H1 (cell line): ENCODE results near the gene RALGAPA1. TPM values are rescaled to one million over a fixed set of nuclear protein-coding genes. Genes with fewer than 3 reads are reported as not detected.
"Not testable (repeated sequence)": the region's sequence is repeated elsewhere in the genome, so short reads cannot be mapped to it uniquely, and the experiment has no call there.

Experiments used
- CTCF ChIA-PET: fragments of 300-600 bp; sonication (Branson Sonifier 250); formaldehyde crosslinking; loops from one replicate; lab custom pipeline; 2021; ENCODE audit not compliant: partially characterized antibody; lab: Charles Lee
- POLR2A ChIA-PET: fragments of 300-600 bp; sonication (Branson Sonifier 250); formaldehyde crosslinking; loops from one replicate; lab custom pipeline; 2021; ENCODE audit warnings: inconsistent platforms; ENCODE audit not compliant: partially characterized antibody; lab: Charles Lee
- DNase-seq, 2 experiments: peaks; one replicate each; pipeline versions ENCODE4 v3.0.0 to v3.0.0-alpha.2; 2010 to 2022; ENCODE audit warnings: low spot score in 2 of 2, low read depth in 1 of 2, mixed read lengths in 1 of 2
- FAIRE-seq: peaks from 2 replicates; lab custom pipeline; 2011; peaks lifted over from hg19 to GRCh38; lab: Jason Lieb, UNC
- H2AFZ ChIP-seq: 2 replicates; pipeline ENCODE4 v1.8.1; 2012; ENCODE audit warnings: low read length, inconsistent platforms
- H2AK5ac ChIP-seq: 2 replicates; pipeline ENCODE4 v1.6.1; 2013; ENCODE audit warnings: low read depth, low read length
- H2BK120ac ChIP-seq: replicated peaks from 2 replicates; pipeline ENCODE3; 2013; ENCODE audit warnings: low read depth, low read length, inconsistent platforms
- H2BK12ac ChIP-seq: 2 replicates; pipeline ENCODE4 v1.6.1; 2013; ENCODE audit warnings: low read depth, low read length
- H2BK15ac ChIP-seq: 2 replicates; pipeline ENCODE4 v1.6.1; 2013; ENCODE audit warnings: low read length
- H2BK20ac ChIP-seq: 2 replicates; pipeline ENCODE4 v1.6.1; 2013; ENCODE audit warnings: low read length
- H2BK5ac ChIP-seq: 2 replicates; pipeline ENCODE4 v1.6.1; 2013; ENCODE audit warnings: low read depth, low read length
- H3K14ac ChIP-seq: 2 replicates; pipeline ENCODE4 v1.6.1; 2013; ENCODE audit warnings: inconsistent platforms; ENCODE audit not compliant: insufficient read length
- H3K18ac ChIP-seq: 2 replicates; pipeline ENCODE4 v1.6.1; 2013; ENCODE audit warnings: low read length; ENCODE audit errors: extremely low read depth
- H3K23ac ChIP-seq: 2 replicates; pipeline ENCODE4 v1.6.1; 2013; ENCODE audit warnings: inconsistent platforms; ENCODE audit not compliant: insufficient read length
- H3K23me2 ChIP-seq: 2 replicates; pipeline ENCODE4 v1.6.1; 2013; ENCODE audit warnings: low read depth, low read length
- H3K27ac ChIP-seq: 2 replicates; pipeline ENCODE4 v1.6.1; 2011; ENCODE audit warnings: low read depth, low read length, inconsistent platforms
- H3K27me3 ChIP-seq, 4 experiments: replicated peaks in 1 of 4; 1 replicate in 1 of 4; 2 replicates in 3 of 4; pipeline versions ENCODE4 v1.6.1 to v1.8.1; 2011 to 2013; ENCODE audit warnings: low read length in 3 of 4, mild to moderate bottlenecking in 3 of 4, inconsistent platforms in 2 of 4, mixed read lengths in 2 of 4, moderate library complexity in 1 of 4; ENCODE audit not compliant: control insufficient read depth in 3 of 4, insufficient read depth in 3 of 4; ENCODE audit errors: extremely low read depth in 1 of 4
- H3K36me3 ChIP-seq, 4 experiments: 2 replicates each; pipeline versions ENCODE4 v1.6.1 to v1.8.1; 2011 to 2013; ENCODE audit warnings: mild to moderate bottlenecking in 4 of 4, low read length in 3 of 4, moderate library complexity in 2 of 4, control low read depth in 1 of 4, inconsistent platforms in 1 of 4; ENCODE audit not compliant: insufficient read depth in 4 of 4, control insufficient read depth in 2 of 4
- H3K4ac ChIP-seq: replicated peaks from 2 replicates; pipeline ENCODE3; 2013; ENCODE audit warnings: low read length, low read depth, mixed read lengths, inconsistent platforms; ENCODE audit not compliant: insufficient read length
- H3K4me1 ChIP-seq, 4 experiments: replicated peaks in 1 of 4; 1 replicate in 1 of 4; 2 replicates in 3 of 4; pipeline versions ENCODE4 v1.6.1 to v1.8.1; 2011 to 2013; ENCODE audit warnings: low read length in 3 of 4, inconsistent platforms in 2 of 4, mixed read lengths in 1 of 4; ENCODE audit not compliant: insufficient read depth in 4 of 4, control insufficient read depth in 3 of 4
- H3K4me2 ChIP-seq, 2 experiments: 2 replicates each; pipeline versions ENCODE4 v1.6.1 to v1.8.1; 2011 to 2013; ENCODE audit warnings: low read depth in 2 of 2, low read length in 2 of 2, control low read depth in 1 of 2, inconsistent platforms in 1 of 2, mild to moderate bottlenecking in 1 of 2; ENCODE audit not compliant: insufficient read depth in 1 of 2
- H3K4me3 ChIP-seq, 4 experiments: fragments of 200-600, 300-600 bp in 1 of 4; sonication (generic), shearing (Covaris generic), sonication (Bioruptor Twin) in 1 of 4; 2 replicates each; pipeline versions ENCODE4 v1.5.1 to v1.8.1; 2011 to 2016; ENCODE audit warnings: low read length in 4 of 4, low read depth in 3 of 4, control low read depth in 2 of 4, inconsistent platforms in 2 of 4, mild to moderate bottlenecking in 2 of 4, mixed read lengths in 1 of 4, moderate library complexity in 1 of 4; ENCODE audit not compliant: insufficient read depth in 2 of 4; ENCODE audit errors: extremely low read depth in 1 of 4
- H3K56ac ChIP-seq: replicated peaks from 2 replicates; pipeline ENCODE3; 2013; ENCODE audit warnings: low read depth, mild to moderate bottlenecking, mixed read lengths, low read length, inconsistent platforms; ENCODE audit not compliant: insufficient read length
- H3K79me1 ChIP-seq: 2 replicates; pipeline ENCODE4 v1.6.1; 2013; ENCODE audit warnings: low read depth, low read length, control low read depth
- H3K79me2 ChIP-seq, 2 experiments: 2 replicates each; pipeline versions ENCODE4 v1.6.1 to v1.8.1; 2012 to 2013; ENCODE audit warnings: low read length in 2 of 2, mild to moderate bottlenecking in 2 of 2, inconsistent platforms in 1 of 2; ENCODE audit not compliant: insufficient read depth in 2 of 2, control insufficient read depth in 1 of 2
- H3K9ac ChIP-seq, 4 experiments: replicated peaks in 1 of 4; 1 replicate in 1 of 4; 2 replicates in 3 of 4; pipeline versions ENCODE4 v1.6.1 to v1.8.1; 2011 to 2013; ENCODE audit warnings: low read depth in 3 of 4, low read length in 3 of 4, control low read depth in 2 of 4, mild to moderate bottlenecking in 2 of 4, moderate library complexity in 2 of 4, inconsistent platforms in 1 of 4; ENCODE audit errors: extremely low read depth in 1 of 4
- H3K9me3 ChIP-seq, 2 experiments: 2 replicates each; pipeline versions ENCODE4 v1.6.1 to v1.8.1; 2012 to 2013; ENCODE audit warnings: mild to moderate bottlenecking in 2 of 2, moderate library complexity in 2 of 2, control low read depth in 1 of 2, inconsistent platforms in 1 of 2, low read depth in 1 of 2, low read length in 1 of 2, mixed read lengths in 1 of 2; ENCODE audit not compliant: insufficient read depth in 2 of 2
- H4K20me1 ChIP-seq, 2 experiments: replicated peaks in 1 of 2; 2 replicates each; pipeline versions ENCODE3 to v1.8.1; 2011 to 2013; ENCODE audit warnings: inconsistent platforms in 2 of 2, low read length in 2 of 2, mild to moderate bottlenecking in 1 of 2; ENCODE audit not compliant: insufficient read depth in 2 of 2, control insufficient read depth in 1 of 2
- H4K5ac ChIP-seq: 2 replicates; pipeline ENCODE4 v1.6.1; 2013; ENCODE audit warnings: low read length, low read depth, mixed read lengths, inconsistent platforms; ENCODE audit not compliant: insufficient read length
- H4K8ac ChIP-seq: 2 replicates; pipeline ENCODE4 v1.8.0; 2013; ENCODE audit warnings: mild to moderate bottlenecking, moderate library complexity, low read length, inconsistent platforms; ENCODE audit not compliant: insufficient read depth; ENCODE audit errors: extremely low read depth
- H4K91ac ChIP-seq: replicated peaks from 2 replicates; pipeline ENCODE3; 2013; ENCODE audit warnings: low read length, mixed read lengths, inconsistent platforms; ENCODE audit not compliant: insufficient read length
- WGBS, 2 experiments: shearing (Covaris generic) in 1 of 2; methylation state at CpG; one replicate each; pipeline versions ENCODE4 v1.1.6 to v1.1.7; 2013 to 2015; ENCODE audit warnings: low lambda C conversion rate in 2 of 2, mixed read lengths in 2 of 2, inconsistent platforms in 1 of 2, low coverage in 1 of 2, missing lambda C conversion rate in 1 of 2; ENCODE audit not compliant: insufficient replicate concordance in 2 of 2, insufficient coverage in 1 of 2, insufficient read length in 1 of 2; ENCODE audit errors: extremely low coverage in 1 of 2, missing lambda C conversion rate in 1 of 2; 5-methylcytosine and 5-hydroxymethylcytosine counted together
- polyA plus RNA-seq, 7 experiments: library from polyadenylated mRNA; depleted of rRNA in 3 of 7; stranded (reverse) in 5 of 7; unstranded in 2 of 7; fragments of >200 nt in 5 of 7; fragments of 200-250 nt in 2 of 7; gene quantifications; 1 replicate in 5 of 7; 2 replicates in 1 of 7; 4 replicates in 1 of 7; pipeline versions ENCODE4 v1.2.1 to v1.2.3, GENCODE V29; 2011 to 2013; ENCODE audit warnings: missing spikeins in 2 of 7, mixed read lengths in 2 of 7
- total RNA-seq: library from RNA; stranded (reverse); fragmentation: NEBNext Ultra II Directional; extraction: Animal tissue kit (Norgen Biotek cat#: 25700); gene quantifications from 2 replicates; pipeline ENCODE4 v1.2.1, GENCODE V29; 2021

The RALGAPA1 gene
- total and polyA plus RNA-seq, 2 of the 8 experiments (the other 6 are each of a cell fraction or from before 2014, with no cell fraction given) = 4.2 to 26.7 TPM

- H3K4me1 ChIP-seq, H3K9me3 ChIP-seq, H4K20me1 ChIP-seq, H2BK15ac ChIP-seq, POLR2A ChIA-PET, H3K27ac ChIP-seq, H4K8ac ChIP-seq, H2AK5ac ChIP-seq, H3K9ac ChIP-seq, H3K23me2 ChIP-seq, H3K79me2 ChIP-seq, H2AFZ ChIP-seq, H2BK20ac ChIP-seq, FAIRE-seq, H3K36me3 ChIP-seq, H3K14ac ChIP-seq, H4K91ac ChIP-seq, H3K4me3 ChIP-seq, CTCF ChIA-PET, H3K4me2 ChIP-seq, H3K23ac ChIP-seq, H2BK120ac ChIP-seq, H3K79me1 ChIP-seq, H3K27me3 ChIP-seq, H2BK12ac ChIP-seq, H2BK5ac ChIP-seq, H3K18ac ChIP-seq, DNase-seq, H3K56ac ChIP-seq, H3K4ac ChIP-seq, H4K5ac ChIP-seq: not testable (repeated sequence)
- WGBS, 2 experiments = 95% methylated on average over 3 of the region's 3 CpGs; no CpG with 5 or more reads in 1 of the 2 experiments
Measured at GRCh38 chr14:35587373-35587772, 221.7 kb downstream of the RALGAPA1 start.
